ENCODE results near the gene DNAI1.

Gene DNAI1

GRCh38 chr9:34507556-34507955 is 49.0 kb downstream of the DNAI1 start:
- DNase-seq (ENCODE audit: extremely low read depth, low read depth), result no peak
- TF ChIP-seq, protein P1, sequence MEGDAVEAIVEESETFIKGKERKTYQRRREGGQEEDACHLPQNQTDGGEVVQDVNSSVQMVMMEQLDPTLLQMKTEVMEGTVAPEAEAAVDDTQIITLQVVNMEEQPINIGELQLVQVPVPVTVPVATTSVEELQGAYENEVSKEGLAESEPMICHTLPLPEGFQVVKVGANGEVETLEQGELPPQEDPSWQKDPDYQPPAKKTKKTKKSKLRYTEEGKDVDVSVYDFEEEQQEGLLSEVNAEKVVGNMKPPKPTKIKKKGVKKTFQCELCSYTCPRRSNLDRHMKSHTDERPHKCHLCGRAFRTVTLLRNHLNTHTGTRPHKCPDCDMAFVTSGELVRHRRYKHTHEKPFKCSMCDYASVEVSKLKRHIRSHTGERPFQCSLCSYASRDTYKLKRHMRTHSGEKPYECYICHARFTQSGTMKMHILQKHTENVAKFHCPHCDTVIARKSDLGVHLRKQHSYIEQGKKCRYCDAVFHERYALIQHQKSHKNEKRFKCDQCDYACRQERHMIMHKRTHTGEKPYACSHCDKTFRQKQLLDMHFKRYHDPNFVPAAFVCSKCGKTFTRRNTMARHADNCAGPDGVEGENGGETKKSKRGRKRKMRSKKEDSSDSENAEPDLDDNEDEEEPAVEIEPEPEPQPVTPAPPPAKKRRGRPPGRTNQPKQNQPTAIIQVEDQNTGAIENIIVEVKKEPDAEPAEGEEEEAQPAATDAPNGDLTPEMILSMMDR (IDR thresholded peaks at IDR 0.05; ENCODE audit: low read depth, low read length), result no peak

GRCh38 chr9:34507966-34508365 is 49.4 kb downstream of the DNAI1 start:
- no peak for DNase-seq (ENCODE audit: extremely low read depth, low read depth)
- TF ChIP-seq, protein P1 (IDR thresholded peaks at IDR 0.05; ENCODE audit: low read depth, low read length), result no peak

DNA sequence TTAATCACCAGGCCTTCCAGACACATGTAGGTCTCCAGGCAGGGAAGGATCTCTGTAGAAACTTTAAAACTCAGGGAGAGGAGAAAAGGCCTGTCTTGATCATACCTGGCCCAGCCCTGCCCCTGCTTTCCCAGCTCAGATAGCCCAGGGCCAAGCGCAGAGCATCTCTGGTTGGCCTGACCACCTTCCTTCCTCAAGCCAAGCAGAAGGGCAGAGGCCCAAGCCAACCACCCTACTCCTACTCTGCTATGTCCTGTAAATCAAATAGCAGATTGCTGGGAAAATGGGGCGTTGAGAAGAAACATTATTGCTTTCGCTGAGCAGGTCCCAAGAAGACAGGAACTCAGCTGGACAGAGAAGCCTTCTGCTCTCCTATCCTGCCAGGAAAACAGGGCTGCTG is 49.9 kb downstream of the DNAI1 start:
- TF ChIP-seq, protein P1 (IDR thresholded peaks at IDR 0.05; ENCODE audit: low read depth, low read length), result no peak
- DNase-seq (ENCODE audit: extremely low read depth, low read depth), result no peak

DNA sequence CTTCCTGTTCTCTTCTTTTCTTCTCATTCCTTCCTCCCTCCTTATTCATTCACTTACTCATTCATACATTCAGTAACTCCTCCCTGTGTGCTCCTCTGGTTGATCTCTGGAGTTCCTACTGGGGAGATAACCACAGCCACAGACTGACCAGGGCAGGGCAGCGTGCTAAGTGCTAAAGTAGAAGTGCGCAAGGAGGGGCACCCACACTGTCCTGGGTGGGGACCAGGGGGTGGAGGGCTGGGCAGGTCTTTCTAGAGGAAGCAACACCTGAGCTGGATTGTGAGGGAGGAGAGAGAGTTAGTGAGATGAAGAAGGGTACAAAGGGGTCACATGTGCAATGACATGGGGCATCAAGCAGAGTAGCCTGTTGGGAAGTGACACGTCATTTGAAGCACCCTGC is 50.3 kb downstream of the DNAI1 start:
- TF ChIP-seq, protein P1 (IDR thresholded peaks at IDR 0.05; ENCODE audit: low read depth, low read length), result no peak
- no peak for DNase-seq (ENCODE audit: extremely low read depth, low read depth)

GRCh38 chr9:34510497-34511468 is 52.2 kb downstream of the DNAI1 start:
- TF ChIP-seq, protein P1 (IDR thresholded peaks at IDR 0.05; ENCODE audit: low read depth, low read length), result no peak
- DNase-seq (ENCODE audit: extremely low read depth, low read depth), result no peak

DNA sequence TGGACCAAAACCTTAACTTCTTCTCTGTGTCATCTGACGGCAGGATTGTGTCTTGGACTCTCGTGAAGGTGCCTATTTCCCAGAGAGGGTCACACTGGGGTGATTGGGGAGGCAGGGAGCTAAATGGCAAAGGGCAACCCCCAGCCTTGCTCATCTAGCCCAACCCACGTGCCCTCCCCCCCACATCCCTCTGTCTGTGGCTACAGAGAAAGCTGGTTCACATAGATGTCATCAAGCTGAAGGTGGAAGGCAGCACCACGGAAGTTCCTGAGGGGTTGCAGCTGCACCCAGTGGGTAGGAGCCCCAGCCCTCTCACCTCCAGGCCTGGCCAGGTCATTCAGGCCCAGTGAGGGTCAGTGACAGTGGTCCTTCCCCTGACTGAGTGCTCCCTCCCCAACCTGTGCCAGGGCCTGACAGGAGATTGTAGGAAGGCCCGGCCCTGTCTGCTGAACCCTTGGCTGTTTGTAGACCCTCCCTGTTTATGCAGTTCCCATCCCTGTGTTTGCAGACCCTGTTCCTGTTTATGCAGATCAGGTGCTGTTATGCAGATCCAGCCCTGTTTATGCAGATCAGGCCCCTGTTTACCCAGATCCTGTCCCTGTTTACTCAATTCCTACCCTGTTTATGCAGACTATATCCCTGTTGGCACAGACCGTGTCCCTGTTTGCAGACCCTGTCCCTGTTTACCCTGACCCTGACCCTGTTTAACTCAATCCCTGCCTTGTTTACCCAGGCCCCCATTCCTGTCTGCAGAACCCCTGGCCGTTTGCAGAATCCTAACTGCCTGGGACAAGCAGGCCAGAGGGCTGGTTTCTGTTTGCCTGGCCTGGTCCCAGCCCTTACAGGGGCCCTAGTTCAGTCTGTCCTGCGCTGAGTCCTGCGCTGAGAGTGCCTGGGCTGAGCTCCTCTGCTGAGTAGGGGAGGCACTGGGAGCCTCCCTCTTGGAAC is 53.8 kb downstream of the DNAI1 start:
- TF ChIP-seq, protein P1 (IDR thresholded peaks at IDR 0.05; ENCODE audit: low read depth, low read length), result no peak
- DNase-seq (ENCODE audit: extremely low read depth, low read depth), result no peak

All from AG09319 (cell line).